Panc1 (cell line): ENCODE data around the gene TMEM45B.

ENCODE experiments used
- POLR2AphosphoS5 ChIP-seq: IDR thresholded peaks from 2 replicates; pipeline ENCODE4 v1.6.1; 2012; ENCODE audit warnings: mild to moderate bottlenecking, low read depth, low read length, moderate library complexity
- REST ChIP-seq, 2 experiments: IDR thresholded peaks; 2 replicates each; pipeline ENCODE4 v1.6.1; 2011 to 2012; ENCODE audit warnings: low read depth in 2 of 2, control low read depth in 1 of 2, low read length in 1 of 2, mild to moderate bottlenecking in 1 of 2, moderate library complexity in 1 of 2; ENCODE audit not compliant: insufficient read depth in 1 of 2
- SIN3A ChIP-seq: IDR thresholded peaks from 2 replicates; pipeline ENCODE4 v1.6.1; 2012; ENCODE audit warnings: low read depth, mild to moderate bottlenecking, low read length, moderate library complexity, borderline replicate concordance; ENCODE audit not compliant: insufficient read depth
- TCF7L2 ChIP-seq: IDR thresholded peaks from 2 replicates; pipeline ENCODE4 v1.6.1; 2011; ENCODE audit warnings: mild to moderate bottlenecking, low read depth, low read length, inconsistent platforms
- TF ChIP-seq, protein P1 (sequence below): fragments of 450-650 bp; IDR thresholded peaks from 2 replicates; pipeline ENCODE4 v1.5.1; 2017; ENCODE audit warnings: mild to moderate bottlenecking

DNA sequence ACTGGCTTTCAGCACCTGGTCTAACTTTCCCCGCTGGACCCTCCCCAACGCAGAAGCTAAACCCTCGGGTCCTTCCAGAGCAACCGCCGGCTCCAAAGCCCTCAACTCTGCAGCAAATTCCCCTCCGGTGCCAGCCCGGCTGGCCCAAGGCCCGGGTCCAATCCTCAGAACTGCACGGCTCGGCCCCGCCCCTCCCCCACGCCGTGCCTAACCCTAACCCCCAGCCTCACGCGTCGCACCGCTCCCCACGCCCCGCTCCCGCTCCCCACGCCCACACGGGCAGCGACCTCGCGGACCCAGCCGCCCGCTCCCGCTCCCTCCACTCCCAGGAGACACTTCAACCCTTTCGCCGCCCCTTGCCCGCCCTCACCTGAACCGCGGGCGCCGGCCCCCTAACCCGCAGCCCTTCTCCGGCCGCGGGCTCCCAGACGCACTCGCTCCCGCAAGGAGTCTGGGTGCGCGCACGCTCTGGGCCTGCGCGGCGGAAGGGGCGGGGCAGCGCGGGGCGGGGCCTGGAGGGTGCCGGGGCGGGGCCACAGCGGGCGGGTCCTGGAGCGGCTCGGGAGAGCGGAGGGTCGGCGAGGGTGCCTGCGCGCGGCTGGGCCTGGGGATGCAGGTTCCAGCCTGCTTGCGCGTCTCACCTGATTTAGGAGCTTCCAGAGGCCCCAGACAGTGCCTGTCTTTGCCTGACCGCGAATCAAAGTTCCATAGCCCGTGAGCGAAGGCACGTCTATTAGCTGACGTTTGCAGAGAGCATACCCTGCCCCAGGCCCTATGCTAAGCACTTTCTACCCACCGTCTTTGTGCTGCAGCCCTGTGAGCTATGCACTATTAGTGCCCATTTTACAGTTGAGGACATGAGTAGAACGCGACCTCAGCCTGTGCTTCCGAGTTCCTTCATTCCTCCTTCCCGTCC lies 79.7 kb downstream of the TMEM45B start, which contains the start of gene NFRKB:
- TF ChIP-seq, protein P1, sequence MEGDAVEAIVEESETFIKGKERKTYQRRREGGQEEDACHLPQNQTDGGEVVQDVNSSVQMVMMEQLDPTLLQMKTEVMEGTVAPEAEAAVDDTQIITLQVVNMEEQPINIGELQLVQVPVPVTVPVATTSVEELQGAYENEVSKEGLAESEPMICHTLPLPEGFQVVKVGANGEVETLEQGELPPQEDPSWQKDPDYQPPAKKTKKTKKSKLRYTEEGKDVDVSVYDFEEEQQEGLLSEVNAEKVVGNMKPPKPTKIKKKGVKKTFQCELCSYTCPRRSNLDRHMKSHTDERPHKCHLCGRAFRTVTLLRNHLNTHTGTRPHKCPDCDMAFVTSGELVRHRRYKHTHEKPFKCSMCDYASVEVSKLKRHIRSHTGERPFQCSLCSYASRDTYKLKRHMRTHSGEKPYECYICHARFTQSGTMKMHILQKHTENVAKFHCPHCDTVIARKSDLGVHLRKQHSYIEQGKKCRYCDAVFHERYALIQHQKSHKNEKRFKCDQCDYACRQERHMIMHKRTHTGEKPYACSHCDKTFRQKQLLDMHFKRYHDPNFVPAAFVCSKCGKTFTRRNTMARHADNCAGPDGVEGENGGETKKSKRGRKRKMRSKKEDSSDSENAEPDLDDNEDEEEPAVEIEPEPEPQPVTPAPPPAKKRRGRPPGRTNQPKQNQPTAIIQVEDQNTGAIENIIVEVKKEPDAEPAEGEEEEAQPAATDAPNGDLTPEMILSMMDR, result no peak
- TF ChIP-seq SIN3A (0 out of 2 replicates have a peak, but pooled peaks have one; percentile 9), POLR2AphosphoS5 (peak; percentile 88), REST (IDR thresholded peaks at IDR 0.05; ENCODE audit: insufficient read depth in 1 of 2, low read depth in 2 of 2, low read length in 1 of 2) (no peak), TCF7L2 (no peak)
